Activated CD4-positive, alpha-beta T cell treated with anti-CD3 and anti-CD28 coated beads, Interleukin-2, amount 50 U/mL, for 1 hour (primary cell): ENCODE results near the gene STOML1.
"Not testable (repeated sequence)": the region's sequence is repeated elsewhere in the genome, so short reads cannot be mapped to it uniquely, and the experiment has no call there.

Source experiments
- DNase-seq: peaks from one replicate; pipeline ENCODE4 v3.0.0-alpha.2; 2020

Gene STOML1

GRCh38 chr15:73986055-73986775, 5.9 kb downstream of the STOML1 start:
- DNase-seq: no peak

DNA sequence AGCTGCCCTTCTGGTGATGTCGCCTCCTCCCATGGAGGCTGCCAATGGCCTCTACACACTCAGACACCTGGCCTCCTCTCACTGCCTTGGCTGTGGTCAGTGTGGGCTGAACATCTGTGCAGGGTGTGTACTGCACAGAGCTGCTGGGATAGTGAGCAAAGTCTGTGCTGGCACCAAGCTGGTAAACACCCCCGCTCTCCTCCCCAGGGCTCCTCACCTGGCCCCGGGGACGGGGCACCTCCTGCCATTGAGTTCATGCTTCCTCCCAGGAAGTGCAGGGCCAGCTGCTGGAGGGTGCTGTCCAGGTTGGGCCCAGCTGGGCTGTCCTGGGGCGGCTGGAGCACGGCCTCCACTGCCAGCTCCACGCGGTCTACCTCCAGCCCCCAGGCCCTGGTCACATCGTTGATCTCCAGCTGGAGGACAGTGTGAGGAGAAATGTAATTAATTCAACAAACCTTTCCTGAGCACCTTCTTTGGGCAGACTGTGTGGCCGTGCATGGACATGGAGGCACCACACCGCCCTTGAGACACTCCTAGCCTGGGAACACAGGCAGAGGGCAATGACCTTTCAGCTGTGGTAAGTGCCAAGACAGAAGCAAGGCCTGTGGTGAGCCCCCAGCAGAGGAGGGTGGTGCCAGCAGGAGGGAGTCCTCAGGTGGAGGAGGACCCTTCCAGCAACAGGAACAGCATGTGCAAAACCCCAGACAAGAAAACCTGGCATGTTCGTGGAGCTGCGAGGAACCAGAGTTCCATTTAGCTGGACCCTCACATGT, 6.8 kb downstream of the STOML1 start:
- DNase-seq: no peak

DNA sequence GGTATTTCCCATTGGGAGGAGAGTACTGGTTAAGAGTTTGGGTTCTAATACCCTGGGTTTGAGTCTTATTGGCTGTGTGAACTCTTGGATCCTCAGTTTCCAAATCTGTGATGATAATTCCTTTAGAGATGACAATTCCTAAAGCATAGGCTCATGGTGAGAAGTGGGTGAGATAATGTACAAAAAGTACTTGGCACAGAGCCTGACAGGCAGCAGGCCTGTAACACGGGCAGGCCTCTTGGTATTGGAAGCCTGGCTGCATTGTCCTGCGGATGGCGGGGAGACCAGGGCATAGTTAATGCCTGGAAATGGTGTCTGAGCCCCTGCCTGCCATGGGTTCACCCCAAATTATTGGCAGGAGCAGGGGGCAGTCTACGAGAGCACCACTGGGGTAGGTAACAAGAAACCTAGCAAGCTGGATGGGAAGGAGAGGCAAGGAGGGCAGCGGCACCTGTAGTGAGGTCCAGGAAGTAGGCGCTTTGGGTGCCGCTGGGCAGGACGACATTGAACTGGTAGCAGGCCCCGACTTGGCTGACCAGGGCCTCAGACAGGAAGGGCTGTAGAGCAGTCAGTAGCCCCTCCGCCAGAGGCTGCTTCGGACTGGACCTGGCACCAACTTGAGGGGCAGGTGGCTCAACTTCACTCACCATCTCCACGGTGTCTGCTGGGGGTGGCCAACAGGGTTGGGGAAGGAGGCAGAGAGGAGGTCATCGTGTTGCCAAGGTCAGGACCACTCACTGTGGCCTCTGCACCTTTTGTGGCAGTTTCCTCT, 7.7 kb downstream of the STOML1 start:
- DNase-seq: no peak

- DNase-seq: no peak
Measured at GRCh38 chr15:73983773-73984172, 8.3 kb downstream of the STOML1 start.

GRCh38 chr15:73983211-73983727, 8.8 kb downstream of the STOML1 start:
- no peak for DNase-seq

DNA sequence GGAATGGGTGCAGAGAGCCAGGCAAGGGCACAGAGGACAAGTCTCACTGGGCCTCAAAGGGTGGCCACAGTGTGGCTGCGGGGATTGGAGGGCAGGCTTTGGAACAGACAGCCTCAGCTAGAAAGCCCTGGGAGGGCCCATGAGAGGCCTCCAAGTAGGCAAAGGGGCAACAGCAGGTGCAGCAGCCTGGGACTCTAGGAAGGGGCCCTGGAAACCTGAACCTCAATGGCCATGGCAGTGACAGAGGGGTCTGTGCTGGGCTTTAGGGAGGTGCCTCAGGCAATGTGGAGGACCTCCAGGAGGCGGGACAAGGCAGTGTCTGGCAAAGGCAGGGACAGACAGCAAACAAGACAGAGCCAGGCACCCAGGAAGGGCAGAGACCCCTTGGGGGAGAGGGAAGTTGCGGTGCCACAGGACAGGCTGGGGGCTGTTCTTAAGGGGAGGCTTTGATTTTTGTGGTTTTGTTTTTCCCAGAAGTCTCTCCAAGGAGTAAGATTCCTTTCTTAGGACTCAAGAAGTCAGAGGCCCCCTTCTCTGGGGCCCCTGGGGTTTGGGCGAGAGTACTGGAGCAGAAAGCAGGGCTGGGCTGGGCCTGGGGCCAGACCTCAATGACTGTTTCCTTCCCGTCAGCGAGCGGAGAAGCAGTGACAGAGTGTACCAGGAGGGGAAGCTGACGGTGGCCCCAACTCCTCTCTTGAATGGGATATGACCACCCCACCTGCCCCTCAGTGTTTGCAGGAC, 9.7 kb downstream of the STOML1 start:
- DNase-seq: no peak

DNA sequence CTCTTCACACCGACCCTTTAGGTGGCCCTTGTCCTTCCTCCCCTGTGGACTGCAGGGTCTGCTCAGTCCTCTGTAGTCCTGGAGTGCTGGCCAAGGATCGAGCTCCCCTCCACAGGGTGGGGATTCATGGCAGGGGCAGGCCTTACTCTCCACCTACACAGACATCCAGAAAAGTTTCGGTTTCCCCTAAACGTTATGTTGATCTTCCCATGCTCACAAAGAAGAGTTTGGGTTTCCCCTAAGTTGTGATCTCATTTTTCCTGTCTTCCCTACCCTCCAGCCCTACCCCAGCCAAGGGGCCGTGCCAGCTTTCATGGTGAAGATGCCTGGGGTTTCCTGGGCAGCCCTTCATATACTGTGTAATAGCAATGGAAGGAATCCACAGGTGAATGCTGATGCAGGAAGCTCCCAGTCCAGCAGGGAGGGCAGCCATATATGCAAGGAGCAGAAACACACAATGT, 10.3 kb downstream of the STOML1 start:
- no peak for DNase-seq

DNA sequence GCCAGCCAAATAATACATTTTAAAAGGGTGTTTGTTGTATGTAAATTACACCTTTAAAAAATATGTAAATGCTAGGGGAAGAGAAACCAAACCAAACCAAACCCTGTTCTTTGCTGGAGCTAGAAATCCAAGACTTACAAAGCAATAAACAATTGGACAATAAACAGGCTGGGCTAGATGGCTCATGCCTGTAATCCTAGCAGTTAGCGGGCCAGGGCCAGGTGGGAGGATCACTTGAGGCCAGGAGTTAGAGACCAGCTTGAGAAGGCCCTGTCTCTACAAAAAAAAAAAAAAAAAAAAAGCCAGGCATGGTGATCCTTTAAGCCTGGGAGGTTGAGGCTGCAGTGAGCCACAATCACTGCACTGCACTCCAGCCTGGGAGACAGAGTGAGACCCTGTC, 12.5 kb downstream of the STOML1 start:
- no peak for DNase-seq

DNA sequence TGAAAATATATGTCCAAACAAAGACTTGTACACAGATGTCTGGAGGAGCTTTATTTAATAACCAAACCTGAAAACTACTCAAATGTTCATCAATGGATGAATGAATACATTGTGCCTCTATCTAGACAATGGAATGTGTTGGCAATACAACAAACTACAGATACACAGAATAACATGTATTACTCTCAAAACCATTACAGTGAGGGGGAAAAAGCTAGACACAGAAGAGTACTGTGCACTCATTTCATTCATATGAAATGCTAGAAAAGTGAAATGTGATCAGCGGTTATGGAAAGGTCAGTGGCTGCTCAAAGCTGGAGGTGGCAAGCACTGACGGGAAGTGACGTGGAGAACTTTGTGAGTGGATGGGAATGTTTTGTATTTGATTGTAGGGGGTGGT, 13.2 kb downstream of the STOML1 start:
- no peak for DNase-seq

- DNase-seq: peak; percentile 52
Measured at GRCh38 chr15:73975440-73976125, 16.5 kb downstream of the STOML1 start.

GRCh38 chr15:73973683-73974200, 18.4 kb downstream of the STOML1 start:
- not testable (repeated sequence) for DNase-seq

DNA sequence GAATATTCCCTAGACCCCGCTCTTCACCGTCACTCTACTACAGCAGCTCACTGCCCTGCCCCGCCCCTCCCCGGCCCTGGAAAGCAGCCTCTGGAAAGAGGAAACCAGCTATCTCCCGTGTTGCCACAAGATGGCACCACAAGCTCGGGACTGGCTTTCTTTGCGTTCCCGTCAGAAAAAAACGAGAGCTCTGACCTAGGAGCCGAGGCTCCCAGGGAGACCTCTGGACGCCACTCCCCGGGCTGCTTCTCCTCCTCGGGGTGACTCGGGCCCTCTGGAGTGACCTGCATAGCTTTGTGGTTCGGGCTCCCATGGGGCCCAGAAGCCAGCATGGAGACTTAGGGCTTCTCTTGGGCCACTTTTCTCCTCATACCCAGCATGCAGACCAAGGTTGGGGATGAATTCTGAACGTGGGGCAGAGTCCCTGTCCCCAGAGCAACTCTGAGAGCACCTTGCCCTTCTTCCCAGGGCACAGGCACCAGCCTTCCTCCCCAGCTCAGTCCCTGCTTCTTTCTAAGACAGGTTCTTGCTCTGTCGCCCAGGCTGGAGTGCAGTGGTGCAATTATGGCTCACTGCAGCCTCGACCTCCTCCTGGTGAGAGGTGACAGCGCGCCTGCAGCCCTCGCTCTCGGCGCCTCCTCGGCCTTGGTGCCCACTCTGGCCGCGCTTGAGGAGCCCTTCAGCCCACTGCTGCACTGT, 19.0 kb downstream of the STOML1 start:
- peak; percentile 77 for DNase-seq

DNA sequence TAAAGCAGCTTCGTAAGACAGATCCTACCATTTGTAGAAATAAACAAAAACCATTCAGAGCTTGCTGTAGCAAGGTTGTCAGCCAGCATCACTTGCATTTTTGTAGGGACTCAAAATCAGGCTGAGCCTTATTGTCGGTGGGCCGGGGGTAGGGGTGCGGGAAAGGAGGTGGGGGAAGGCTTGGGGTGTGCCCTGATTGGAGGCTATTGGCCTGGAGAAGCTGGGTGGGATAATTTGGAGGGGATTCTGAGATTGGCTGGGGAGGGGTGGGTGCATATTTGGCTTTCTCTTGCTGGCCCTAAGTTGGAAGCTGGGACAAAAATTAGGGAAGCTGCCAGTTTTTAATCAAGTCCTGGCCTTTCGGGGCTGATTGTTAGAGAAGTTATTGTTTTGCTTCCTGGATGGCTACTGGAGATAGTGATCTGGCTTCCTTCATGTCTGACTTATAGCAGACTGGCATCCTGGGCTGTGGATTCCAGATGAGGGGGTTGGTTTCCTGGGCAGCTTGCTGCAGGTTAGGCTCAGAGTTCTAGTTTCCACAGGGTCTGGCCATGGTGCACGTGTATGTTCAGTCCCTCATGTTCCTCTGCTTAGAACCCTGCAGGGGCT, 22.8 kb downstream of the STOML1 start:
- DNase-seq: no peak

DNA sequence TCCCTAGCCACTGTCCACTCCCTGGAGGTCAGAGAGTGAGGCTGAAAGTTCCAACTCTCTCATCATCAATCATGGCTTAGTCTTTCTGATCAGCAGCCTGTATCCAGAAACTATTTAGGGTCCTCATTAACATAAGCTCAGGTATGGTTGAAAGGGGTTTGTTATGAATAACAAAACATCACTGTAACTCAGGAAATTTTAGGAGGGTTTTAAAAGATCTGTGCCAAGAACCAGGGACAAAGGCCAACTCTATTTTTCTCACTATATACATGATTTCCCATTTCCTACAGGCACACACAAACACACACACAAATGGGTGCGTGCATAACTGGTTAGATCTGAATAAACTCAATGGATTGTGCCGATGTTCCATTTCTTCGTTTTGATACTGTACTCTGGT, 23.6 kb downstream of the STOML1 start:
- DNase-seq: no peak

DNA sequence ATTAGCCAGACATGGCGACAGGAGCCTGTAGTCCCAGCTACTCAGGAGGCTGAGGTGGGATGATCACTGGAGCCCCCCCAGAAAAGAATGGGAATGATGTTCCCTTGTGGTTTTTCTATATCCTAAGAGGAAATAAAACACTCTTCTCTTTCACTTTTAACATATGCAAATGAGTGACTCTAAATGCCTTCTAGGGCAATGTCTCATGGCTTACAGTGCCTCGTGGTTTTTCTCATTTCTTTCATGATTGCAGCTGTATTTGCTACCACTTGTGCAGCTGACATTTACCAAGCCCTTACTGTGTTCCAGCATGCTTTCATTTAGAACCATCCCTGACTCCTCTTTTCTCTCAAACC, 26.4 kb downstream of the STOML1 start:
- DNase-seq: no peak

- no peak for DNase-seq
Measured at GRCh38 chr15:73965094-73965757, 26.9 kb downstream of the STOML1 start.

DNA sequence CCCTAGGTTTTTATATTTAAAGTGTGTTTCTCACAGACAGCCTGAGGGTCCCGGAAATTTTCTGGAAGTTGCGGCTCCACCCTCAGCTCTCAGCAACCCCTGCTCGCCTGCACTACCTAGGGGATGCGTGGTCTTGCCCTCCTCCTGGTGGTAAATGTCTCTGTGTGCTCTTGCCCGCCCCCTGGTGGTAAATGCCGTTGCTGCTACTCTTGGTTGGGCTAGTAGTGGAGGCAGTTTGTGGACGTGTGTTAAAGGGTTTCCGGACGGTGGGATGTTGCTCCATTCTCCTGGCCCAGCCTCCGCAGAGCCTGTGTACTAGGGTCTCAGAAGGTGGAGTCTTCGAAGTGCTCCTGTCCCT, 27.4 kb downstream of the STOML1 start:
- peak; percentile 87 for DNase-seq

DNA sequence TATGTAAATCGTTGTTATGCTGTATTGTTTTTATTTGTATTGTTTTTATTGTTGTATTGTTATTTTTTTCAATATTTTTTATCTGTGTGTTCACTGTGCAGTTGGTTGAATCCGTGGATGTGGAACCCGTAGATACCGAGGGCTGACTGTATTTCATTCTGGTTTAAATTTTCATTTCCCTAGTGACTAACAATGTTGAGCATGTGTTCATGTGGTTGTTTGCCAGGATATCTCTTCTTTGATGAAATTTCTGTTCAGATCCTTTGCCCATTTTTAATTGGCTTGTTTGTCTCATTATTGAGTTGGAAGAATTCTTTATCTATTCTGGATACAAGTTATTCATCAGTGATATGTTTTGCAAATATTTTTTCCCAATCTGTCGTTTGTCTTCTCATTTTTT, 29.7 kb downstream of the STOML1 start:
- DNase-seq: no peak

GRCh38 chr15:73960472-73961070, 31.5 kb downstream of the STOML1 start:
- DNase-seq: not testable (repeated sequence)

GRCh38 chr15:73959801-73960200, 32.3 kb downstream of the STOML1 start:
- DNase-seq: no peak
